Keratinocyte (primary cell): ENCODE data around the gene DGCR8. TPM values are rescaled to one million over a fixed set of nuclear protein-coding genes. Genes with fewer than 3 reads are reported as not detected.

Experiments used
- DNase-seq: peaks from one replicate; pipeline ENCODE4 v3.0.0-alpha.2; 2011; ENCODE audit warnings: low read depth, missing footprints, low spot score
- FAIRE-seq: peaks from 2 replicates; lab custom pipeline; 2011; peaks lifted over from hg19 to GRCh38; lab: Jason Lieb, UNC
- H2AFZ ChIP-seq: 2 replicates; pipeline ENCODE4 v1.6.0; 2012; ENCODE audit warnings: low read length, control low read depth, inconsistent platforms; ENCODE audit not compliant: control insufficient read depth
- H3K27ac ChIP-seq: 2 replicates; pipeline ENCODE4 v1.5.1; 2011; ENCODE audit warnings: low read length; ENCODE audit not compliant: control insufficient read depth, insufficient read depth
- H3K27me3 ChIP-seq: 3 replicates; pipeline ENCODE4 v1.6.0; 2011; ENCODE audit warnings: low read length; ENCODE audit not compliant: control insufficient read depth, insufficient read depth; ENCODE audit errors: extremely low read depth
- H3K36me3 ChIP-seq, 2 experiments: 2 replicates in 1 of 2; 3 replicates in 1 of 2; pipeline ENCODE4 v1.5.1; 2011; ENCODE audit warnings: low read length in 2 of 2, mild to moderate bottlenecking in 1 of 2; ENCODE audit not compliant: control insufficient read depth in 2 of 2, insufficient read depth in 2 of 2; ENCODE audit errors: extremely low read depth in 1 of 2
- H3K4me1 ChIP-seq: 3 replicates; pipeline ENCODE4 v1.5.1; 2011; ENCODE audit warnings: low read length; ENCODE audit not compliant: control insufficient read depth, insufficient read depth; ENCODE audit errors: extremely low read depth
- H3K4me2 ChIP-seq: 3 replicates; pipeline ENCODE4 v1.6.0; 2011; ENCODE audit warnings: low read depth, low read length; ENCODE audit not compliant: control insufficient read depth, insufficient read depth; ENCODE audit errors: extremely low read depth
- H3K4me3 ChIP-seq, 3 experiments: fragments of 200-600 bp in 1 of 3; sonication (generic) in 1 of 3; 2 replicates in 2 of 3; 3 replicates in 1 of 3; pipeline ENCODE4 v1.5.1; 2011 to 2016; ENCODE audit warnings: low read length in 3 of 3, mild to moderate bottlenecking in 3 of 3, control low read depth in 2 of 3, inconsistent platforms in 1 of 3, low read depth in 1 of 3, mixed read lengths in 1 of 3, mixed run types in 1 of 3, moderate library complexity in 1 of 3; ENCODE audit not compliant: control insufficient read depth in 2 of 3, insufficient read depth in 2 of 3; ENCODE audit errors: extremely low read depth in 1 of 3
- H3K79me2 ChIP-seq: 2 replicates; pipeline ENCODE4 v1.6.0; 2012; ENCODE audit warnings: low read length; ENCODE audit not compliant: control insufficient read depth, insufficient read depth
- H3K9ac ChIP-seq: 3 replicates; pipeline ENCODE4 v1.6.0; 2011; ENCODE audit warnings: low read length; ENCODE audit not compliant: control insufficient read depth, insufficient read depth; ENCODE audit errors: extremely low read depth
- H3K9me1 ChIP-seq: 3 replicates; pipeline ENCODE4 v1.6.0; 2011; ENCODE audit warnings: low read length; ENCODE audit not compliant: control insufficient read depth, insufficient read depth; ENCODE audit errors: extremely low read depth
- H3K9me3 ChIP-seq: 2 replicates; pipeline ENCODE4 v1.5.1; 2012; ENCODE audit warnings: low read depth, low read length; ENCODE audit not compliant: control insufficient read depth
- H4K20me1 ChIP-seq: 3 replicates; pipeline ENCODE4 v1.6.0; 2011; ENCODE audit warnings: low read length; ENCODE audit not compliant: control insufficient read depth, insufficient read depth; ENCODE audit errors: extremely low read depth
- CTCF ChIP-seq, 3 experiments: IDR thresholded peaks in 1 of 3; conservative IDR thresholded peaks in 1 of 3; optimal IDR thresholded peaks in 1 of 3; 2 replicates in 2 of 3; 3 replicates in 1 of 3; pipeline versions ENCODE3 to v1.5.1; 2011; ENCODE audit warnings: low read length in 3 of 3, mild to moderate bottlenecking in 3 of 3, moderate library complexity in 2 of 3, control low read depth in 1 of 3, inconsistent platforms in 1 of 3; ENCODE audit not compliant: insufficient read depth in 2 of 3; ENCODE audit errors: extremely low read depth in 1 of 3
- EZH2 ChIP-seq: IDR thresholded peaks from one replicate; pipeline ENCODE4 v1.6.1; 2012; ENCODE audit warnings: inconsistent platforms, mild to moderate bottlenecking, low read length, moderate library complexity
- dilution Hi-C: fragments of 300-500 bp; cut with MboI; formaldehyde crosslinking; loops from one replicate; pipeline ENCODE4 v1.7.0; 2020; ENCODE audit warnings: low sequenced_read_pairs; ENCODE audit not compliant: extremely low pct_ligation_motif_present
- polyA plus RNA-seq, 5 experiments: library from polyadenylated mRNA; depleted of rRNA in 3 of 5; stranded (reverse) in 3 of 5; stranded (forward) in 1 of 5; unstranded in 1 of 5; fragments of >200 nt; gene quantifications; 1 replicate in 1 of 5; 2 replicates in 3 of 5; 3 replicates in 1 of 5; pipeline versions ENCODE4 v1.2.1 to v1.2.3, GENCODE V29; 2011 to 2012; ENCODE audit warnings: missing spikeins in 2 of 5, low read depth in 1 of 5, low replicate concordance in 1 of 5

DGCR8 gene
- polyA plus RNA-seq, 1 donor (not counting 4 experiments of a cell fraction or from before 2014, with no cell fraction given): 17.2 TPM

- no peak for DNase-seq
- Histone ChIP-seq H2AFZ (no peak overlapping the region), H3K4me1 (no peaks in the 10 kb centered on the region), H3K9ac (no peak overlapping the region), H3K9me1 (no peaks in the 10 kb centered on the region), H3K27me3 (no peaks in the 10 kb centered on the region), H3K27ac (no peak overlapping the region), H3K9me3 (no peaks in the 10 kb centered on the region), H3K36me3 (peaks cover 10 to 25% of the 10 kb centered on the region in 2 experiments), H3K4me3 (no peak overlapping the region), H3K4me2 (no peak overlapping the region), H3K79me2 (no peaks in the 10 kb centered on the region), H4K20me1 (no peaks in the 10 kb centered on the region)
- FAIRE-seq: no peak
- TF ChIP-seq CTCF (optimal IDR thresholded peaks at IDR 0.05 in 1 of 3, IDR thresholded peaks at IDR 0.05 in 1 of 3, conservative IDR thresholded peaks at IDR 0.05 in 1 of 3; ENCODE audit: extremely low read depth in 1 of 3, insufficient read depth in 2 of 3, low read length in 3 of 3): no peak
- no peak for TF ChIP-seq EZH2
- dilution Hi-C loops: no loop called here
Measured at GRCh38 chr22:20055654-20056053, 24.4 kb upstream of the DGCR8 start.

GRCh38 chr22:20056161-20056560 lies 23.9 kb upstream of the DGCR8 start:
- H3K9me3 ChIP-seq: no peaks in the 10 kb centered on the region
- H3K27me3 ChIP-seq: no peaks in the 10 kb centered on the region
- no peaks in the 10 kb centered on the region for H3K9me1 ChIP-seq
- no peaks in the 10 kb centered on the region for H4K20me1 ChIP-seq
- no peak overlapping the region for H3K9ac ChIP-seq
- H3K4me1 ChIP-seq: peaks cover under 1% of the 10 kb centered on the region
- DNase-seq (no peak), FAIRE-seq (no peak)
- H3K27ac ChIP-seq: no peak overlapping the region
- H2AFZ ChIP-seq: no peak overlapping the region
- H3K79me2 ChIP-seq: no peaks in the 10 kb centered on the region
- dilution Hi-C loops: no loop called here
- TF ChIP-seq CTCF (optimal IDR thresholded peaks at IDR 0.05 in 1 of 3, IDR thresholded peaks at IDR 0.05 in 1 of 3, conservative IDR thresholded peaks at IDR 0.05 in 1 of 3; ENCODE audit: extremely low read depth in 1 of 3, insufficient read depth in 2 of 3, low read length in 3 of 3): no peak
- no peak for TF ChIP-seq EZH2
- no peak overlapping the region for H3K4me3 ChIP-seq
- H3K4me2 ChIP-seq: no peak overlapping the region
- peaks cover 10 to 25% of the 10 kb centered on the region in 2 experiments for H3K36me3 ChIP-seq
